Spleen (tissue), 11 donors: ENCODE measurements around the gene INPP5B. TPM values are rescaled to one million over a fixed set of nuclear protein-coding genes. Genes with fewer than 3 reads are reported as not detected.
A peak's percentile ranks its signal among the peaks of the same experiment; 100 is the strongest.

ENCODE experiments used
- DNase-seq: peaks from one replicate; pipeline ENCODE4 v3.0.0-alpha.2; 2020
- H3K27ac ChIP-seq, 8 donors: fragments of 200-600 bp; sonication (generic) in 7 of 8; 1 replicate in 4 of 8; 2 replicates in 4 of 8; pipeline versions ENCODE4 v1.5.0 to v1.8.0; 2016 to 2021; ENCODE audit warnings: inconsistent platforms in 4 of 8, mild to moderate bottlenecking in 4 of 8, moderate library complexity in 1 of 8
- H3K27me3 ChIP-seq, 7 donors: fragments of 200-600 bp; sonication (generic) in 6 of 7; replicated peaks in 1 of 7; 1 replicate in 4 of 7; 2 replicates in 3 of 7; pipeline versions ENCODE4 v1.5.0 to v1.8.0; 2016 to 2021; ENCODE audit warnings: inconsistent platforms in 3 of 7, mild to moderate bottlenecking in 1 of 7
- H3K36me3 ChIP-seq, 6 donors: fragments of 200-600 bp; sonication (generic) in 5 of 6; 1 replicate in 4 of 6; 2 replicates in 2 of 6; pipeline versions ENCODE4 v1.5.0 to v1.8.0; 2016 to 2021; ENCODE audit warnings: inconsistent platforms in 2 of 6
- H3K4me1 ChIP-seq, 6 donors: fragments of 200-600 bp; sonication (generic) in 5 of 6; 1 replicate in 3 of 6; 2 replicates in 3 of 6; pipeline versions ENCODE4 v1.5.0 to v1.8.0; 2016 to 2021; ENCODE audit warnings: inconsistent platforms in 3 of 6
- H3K4me3 ChIP-seq, 8 donors: fragments of 200-600 bp; sonication (generic) in 7 of 8; 1 replicate in 4 of 8; 2 replicates in 4 of 8; pipeline versions ENCODE4 v1.5.0 to v1.8.0; 2016 to 2021; ENCODE audit warnings: inconsistent platforms in 4 of 8, mild to moderate bottlenecking in 4 of 8, moderate library complexity in 2 of 8
- H3K9me3 ChIP-seq, 8 donors: fragments of 200-600 bp; sonication (generic) in 7 of 8; 1 replicate in 4 of 8; 2 replicates in 4 of 8; pipeline versions ENCODE4 v1.5.0 to v1.8.0; 2016 to 2021; ENCODE audit warnings: inconsistent platforms in 4 of 8
- CTCF ChIP-seq, 11 experiments: fragments of 200-600 bp in 7 of 11; fragments of 450-650 bp in 4 of 11; sonication (generic) in 4 of 11; IDR thresholded peaks in 8 of 11; conservative IDR thresholded peaks in 3 of 11; 1 replicate in 7 of 11; 2 replicates in 4 of 11; pipeline versions ENCODE4 v1.4.0 to v1.8.0; 2016 to 2021; ENCODE audit warnings: antibody characterized with exemption in 11 of 11, inconsistent platforms in 4 of 11, mild to moderate bottlenecking in 1 of 11
- POLR2A ChIP-seq, 3 donors: fragments of 450-650 bp; IDR thresholded peaks; one replicate each; pipeline ENCODE4 v1.5.1; 2017; ENCODE audit warnings: antibody characterized with exemption in 3 of 3, mild to moderate bottlenecking in 1 of 3
- POLR2AphosphoS5 ChIP-seq, 3 donors: sonication (generic); formaldehyde crosslinking; IDR thresholded peaks; one replicate each; pipeline ENCODE4 v1.5.1; 2017; ENCODE audit warnings: antibody characterized with exemption in 3 of 3
- WGBS, 5 donors: extraction: QIAGEN DNeasy Blood & Tissue Kit in 3 of 5; methylation state at CpG; one replicate each; pipeline versions ENCODE4 v1.1.5 to v1.1.7; 2013 to 2018; 5-methylcytosine and 5-hydroxymethylcytosine counted together
- intact Hi-C: fragments of 100-400 bp; cut with DNase I; formaldehyde crosslinking; loops from one replicate; pipeline ENCODE4 v1.15.0; 2023; ENCODE audit warnings: low total_unique reads
- polyA plus RNA-seq, 3 donors: library from polyadenylated mRNA; stranded (reverse); fragments of 200-250 nt; gene quantifications; one replicate each; pipeline ENCODE4 v1.2.1, GENCODE V29; 2013
- total RNA-seq, 7 donors: library from RNA; depleted of rRNA in 3 of 7; stranded (reverse); fragments of >200 nt in 3 of 7; fragmentation: NEBNext Ultra II Directional in 4 of 7; extraction: Animal tissue kit (Norgen Biotek cat#: 25700) in 4 of 7; gene quantifications; one replicate each; pipeline versions ENCODE4 v1.1.0 to v1.2.1, GENCODE V29; 2016 to 2021
- donor health status: healthy with polysubstance abuse.
- donor health status: DM: no; HTN: no; CAD: no; lungs with moderate emphysema.
- donor health status: DM: no; HTN: no; CAD: no.
- donor health status: Bipolar disorder and iron deficiency.
- donor health status: healthy.
- donor health status: DM: no; HTN: no; CAD: no.
- donor health status: DM: yes; HTN: yes; CAD: no.

Gene INPP5B
- total and polyA plus RNA-seq, 10 donors: 11.4 to 70.7 (median 36.7) TPM

- H3K27ac ChIP-seq: peak overlapping the region in 7 of 8 donors; percentile 36 to 90 (median 80)
- intact Hi-C loops: no loop called here
- H3K9me3 ChIP-seq: no peaks in the 10 kb centered on the region
- peaks cover 28 to 71% (median 54%) of the 10 kb centered on the region in 6 donors for H3K4me1 ChIP-seq
- WGBS, 5 donors: 46 to 58% (median 52%) methylated on average over 12 to 13 of the region's 13 CpGs
- peaks cover 0 to 41% (median 5%) of the 10 kb centered on the region in 6 donors for H3K36me3 ChIP-seq
- no peaks in the 10 kb centered on the region for H3K27me3 ChIP-seq
- DNase-seq: no peak
- H3K4me3 ChIP-seq: peak overlapping the region; percentile 72 to 98 (median 90)
- TF ChIP-seq POLR2AphosphoS5 (IDR thresholded peaks at IDR 0.05) (no peak), POLR2A (IDR thresholded peaks at IDR 0.05) (no peak), CTCF (IDR thresholded peaks at IDR 0.05 in 8 of 11, conservative IDR thresholded peaks at IDR 0.05 in 3 of 11) (no peak)
Observed at GRCh38 chr1:37930246-37931101, 16.4 kb downstream of the INPP5B start.

GRCh38 chr1:37926038-37926924, 20.6 kb downstream of the INPP5B start:
- Histone ChIP-seq H3K4me1 (peaks cover 48 to 100% (median 80%) of the 10 kb centered on the region in 6 donors), H3K27ac (peak overlapping the region; percentile 44 to 79 (median 66)), H3K4me3 (peak overlapping the region in 2 of 8 donors; percentile 12 to 33), H3K9me3 (no peaks in the 10 kb centered on the region), H3K36me3 (peaks cover 0 to 34% (median 0%) of the 10 kb centered on the region in 6 donors), H3K27me3 (no peaks in the 10 kb centered on the region)
- intact Hi-C loops: no loop called here
- WGBS, 5 donors: 35 to 53% (median 42%) methylated on average over 13 of the region's 13 CpGs
- TF ChIP-seq CTCF (IDR thresholded peaks at IDR 0.05 in 8 of 11, conservative IDR thresholded peaks at IDR 0.05 in 3 of 11) (no peak), POLR2A (IDR thresholded peaks at IDR 0.05) (no peak), POLR2AphosphoS5 (IDR thresholded peaks at IDR 0.05) (no peak)
- no peak for DNase-seq

GRCh38 chr1:37925316-37925715, 21.5 kb downstream of the INPP5B start:
- DNase-seq: no peak
- H3K36me3 ChIP-seq: peaks cover 0 to 40% (median 0%) of the 10 kb centered on the region in 6 donors
- H3K27ac ChIP-seq: peak overlapping the region; percentile 4 to 79 (median 66)
- peaks cover 40 to 96% (median 75%) of the 10 kb centered on the region in 6 donors for H3K4me1 ChIP-seq
- WGBS, 5 donors: 50 to 78% (median 67%) methylated on average over 4 of the region's 4 CpGs
- TF ChIP-seq CTCF (IDR thresholded peaks at IDR 0.05 in 8 of 11, conservative IDR thresholded peaks at IDR 0.05 in 3 of 11): no peak
- TF ChIP-seq POLR2AphosphoS5 (IDR thresholded peaks at IDR 0.05): no peak
- TF ChIP-seq POLR2A (IDR thresholded peaks at IDR 0.05): no peak
- no peaks in the 10 kb centered on the region for H3K9me3 ChIP-seq
- intact Hi-C loops: no loop called here
- H3K27me3 ChIP-seq: no peaks in the 10 kb centered on the region
- H3K4me3 ChIP-seq: no peak overlapping the region
